Fibroblast of the conjunctiva (primary cell): Measurements from ENCODE around the gene YIPF5.
A peak's percentile ranks its signal among the peaks of the same experiment; 100 is the strongest.

ENCODE experiments used
- DNase-seq: peaks from one replicate; pipeline ENCODE4 v3.0.0-alpha.2; 2010; ENCODE audit warnings: low read depth

The YIPF5 gene

DNA sequence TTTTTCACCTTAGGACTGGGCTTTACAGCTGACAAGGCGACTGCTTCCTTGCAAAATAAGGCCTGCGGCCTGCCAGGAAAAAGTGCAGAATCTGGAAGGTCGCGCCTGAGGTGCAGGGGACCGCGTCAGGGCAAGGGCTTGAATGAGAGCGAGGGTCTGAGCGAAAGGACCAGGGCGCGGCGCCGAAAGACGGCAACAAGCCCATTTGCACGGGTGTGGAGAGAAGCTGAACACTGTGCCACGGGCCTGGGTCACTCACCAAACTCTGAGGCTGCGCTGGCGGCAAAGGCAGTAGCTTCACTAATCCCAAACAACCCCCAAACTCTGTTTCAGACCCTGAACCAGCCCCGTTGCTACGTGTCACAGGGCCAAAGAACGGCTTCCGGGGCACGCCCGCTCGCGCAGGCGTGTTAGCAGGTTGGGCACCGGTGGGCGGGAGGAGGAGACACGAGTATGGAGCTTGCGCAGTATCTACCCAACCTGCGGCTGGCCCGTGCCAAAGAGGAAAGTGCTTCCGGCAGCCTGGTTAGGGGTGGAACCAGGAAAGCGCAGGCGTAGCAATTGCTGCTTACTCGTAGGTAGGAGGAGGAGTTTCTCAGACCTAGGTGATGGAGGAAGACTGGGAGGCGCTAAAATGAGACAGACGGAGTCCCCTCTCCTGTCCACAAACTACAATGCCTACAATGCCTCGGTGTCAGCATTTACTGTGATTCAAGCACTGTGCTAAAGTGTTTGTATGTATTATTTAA is at the start of gene YIPF5, which contains the start of gene KCTD16:
YIPF5 (minus strand) TSS at position 384 of the 749 bp plus-strand sequence. CDS start 704 bp downstream, outside the sequence.
KCTD16 (plus strand) TSS at position 598 of the 749 bp plus-strand sequence.
- peak; percentile 94 for DNase-seq

DNA sequence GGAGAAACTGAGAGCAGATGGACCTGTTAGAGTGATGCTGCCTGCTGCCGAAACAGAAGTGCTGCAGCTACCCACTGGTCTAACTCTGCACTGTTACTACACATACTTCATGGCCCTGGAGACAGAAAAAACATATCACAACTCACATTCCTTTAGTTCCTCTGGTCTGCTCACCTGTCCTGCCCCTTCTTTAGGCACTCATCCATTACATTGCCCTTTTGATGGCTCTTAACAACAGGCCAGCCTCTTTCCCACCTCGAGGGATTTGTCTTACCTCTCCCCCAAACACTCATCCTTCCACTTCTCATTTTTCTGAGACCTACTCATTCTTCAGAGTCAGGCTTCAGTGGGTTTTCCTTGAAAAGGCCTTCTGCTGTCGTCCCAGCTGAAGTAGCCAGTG is 49.4 kb upstream of the YIPF5 start:
- no peak for DNase-seq

DNA sequence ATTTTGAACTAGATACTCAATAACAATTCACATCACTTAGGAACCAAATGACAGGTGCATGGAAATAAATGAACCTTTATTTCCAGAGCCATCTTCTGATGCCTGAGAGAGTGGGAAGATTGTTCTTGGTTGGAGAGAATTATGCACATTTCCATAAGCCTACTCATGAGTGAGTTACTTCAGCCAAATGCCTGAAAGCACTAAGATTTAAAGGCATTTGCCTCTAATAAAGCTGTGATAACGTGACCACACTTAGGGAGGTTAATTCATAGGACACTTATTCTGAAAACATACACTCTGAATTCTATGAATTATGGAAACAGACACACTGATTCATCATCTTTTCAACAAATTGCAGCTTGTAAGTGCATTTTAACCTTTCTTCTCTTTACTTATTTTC is 40.2 kb upstream of the YIPF5 start:
- DNase-seq = no peak

DNA sequence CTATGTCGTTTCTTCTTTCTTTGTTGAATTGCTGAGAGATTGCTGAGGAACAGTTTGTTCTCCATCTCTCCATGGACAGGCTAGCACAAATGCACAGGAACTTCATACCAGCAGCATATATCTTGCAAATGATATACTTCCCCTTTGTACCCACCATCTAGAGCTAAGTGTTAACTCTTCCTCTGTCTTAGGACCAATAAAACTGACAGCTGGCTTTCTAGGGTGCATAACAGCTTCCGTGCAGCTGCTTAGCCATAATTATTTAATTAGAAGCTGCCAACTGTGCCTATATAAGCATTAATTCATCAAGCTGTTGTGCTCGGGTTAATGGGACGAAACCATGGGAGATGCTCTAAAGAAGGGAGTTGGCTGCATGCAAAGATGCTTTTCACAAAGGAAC is 38.9 kb upstream of the YIPF5 start:
- DNase-seq = no peak

DNA sequence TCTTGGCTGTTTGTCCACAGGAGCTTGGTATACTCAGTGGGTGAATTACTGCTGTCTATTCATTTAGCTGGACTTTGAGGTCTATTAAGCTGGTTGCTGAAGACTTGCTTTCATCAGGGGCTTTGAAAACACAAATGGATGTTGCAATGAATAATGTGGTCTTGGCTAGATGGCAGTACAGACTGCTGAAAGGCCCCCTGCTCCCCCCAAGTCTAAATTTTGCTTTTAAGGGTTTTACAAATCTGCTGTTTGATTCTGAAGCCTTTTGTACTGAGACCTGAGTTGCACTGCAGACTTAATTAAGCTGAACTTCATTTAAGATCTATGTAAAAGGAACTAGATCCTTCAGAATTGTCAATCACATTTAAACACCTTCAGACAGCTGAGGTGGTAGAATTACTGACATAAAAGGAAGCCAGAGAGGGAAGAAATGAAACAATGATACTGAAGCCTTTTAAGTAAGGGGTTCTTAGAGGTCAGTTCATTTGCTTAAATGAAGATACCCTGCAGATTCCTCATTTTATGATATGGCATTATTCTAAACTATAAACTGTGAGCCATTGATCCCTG is 37.5 kb upstream of the YIPF5 start:
- no peak for DNase-seq

DNA sequence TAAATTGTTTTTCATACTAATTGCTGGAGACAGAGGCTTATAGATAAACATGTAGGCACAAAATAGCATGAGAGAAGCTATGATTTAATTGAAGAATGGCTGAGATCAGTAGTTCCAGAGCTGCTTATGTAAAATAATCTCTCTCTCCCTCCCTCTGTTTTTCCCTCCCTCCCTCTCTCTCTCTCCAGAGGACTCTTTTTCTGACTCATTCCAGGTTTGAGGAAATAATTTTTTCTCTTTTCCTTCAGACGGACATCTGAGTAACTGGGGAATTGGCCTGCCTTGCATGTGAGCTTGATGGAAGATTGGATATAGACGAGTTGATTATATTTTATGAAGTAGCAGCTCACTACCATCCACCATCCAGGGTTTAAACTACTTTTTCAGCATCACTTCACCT is 35.7 kb upstream of the YIPF5 start:
- no peak for DNase-seq

DNA sequence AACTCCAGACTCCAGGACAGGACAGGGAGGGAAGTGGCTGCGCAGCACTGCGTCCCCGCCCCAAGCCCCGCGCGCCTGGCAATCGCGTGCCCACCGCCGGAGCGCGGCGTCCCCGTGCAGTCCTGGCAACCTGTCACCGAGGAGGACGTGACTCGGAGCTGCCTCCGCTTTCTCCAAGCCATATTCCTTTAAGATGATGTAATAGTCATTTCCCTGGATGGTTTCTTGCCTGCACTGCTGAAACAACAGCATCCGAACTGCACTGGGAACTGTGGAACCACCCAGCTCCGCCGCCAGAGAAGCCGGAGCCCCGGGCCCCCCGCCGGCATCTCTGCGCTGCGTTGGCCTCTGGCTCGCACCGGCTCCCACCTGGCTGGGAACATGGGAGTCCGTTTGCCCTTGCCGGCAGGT is 34.7 kb upstream of the YIPF5 start:
- DNase-seq = no peak

DNA sequence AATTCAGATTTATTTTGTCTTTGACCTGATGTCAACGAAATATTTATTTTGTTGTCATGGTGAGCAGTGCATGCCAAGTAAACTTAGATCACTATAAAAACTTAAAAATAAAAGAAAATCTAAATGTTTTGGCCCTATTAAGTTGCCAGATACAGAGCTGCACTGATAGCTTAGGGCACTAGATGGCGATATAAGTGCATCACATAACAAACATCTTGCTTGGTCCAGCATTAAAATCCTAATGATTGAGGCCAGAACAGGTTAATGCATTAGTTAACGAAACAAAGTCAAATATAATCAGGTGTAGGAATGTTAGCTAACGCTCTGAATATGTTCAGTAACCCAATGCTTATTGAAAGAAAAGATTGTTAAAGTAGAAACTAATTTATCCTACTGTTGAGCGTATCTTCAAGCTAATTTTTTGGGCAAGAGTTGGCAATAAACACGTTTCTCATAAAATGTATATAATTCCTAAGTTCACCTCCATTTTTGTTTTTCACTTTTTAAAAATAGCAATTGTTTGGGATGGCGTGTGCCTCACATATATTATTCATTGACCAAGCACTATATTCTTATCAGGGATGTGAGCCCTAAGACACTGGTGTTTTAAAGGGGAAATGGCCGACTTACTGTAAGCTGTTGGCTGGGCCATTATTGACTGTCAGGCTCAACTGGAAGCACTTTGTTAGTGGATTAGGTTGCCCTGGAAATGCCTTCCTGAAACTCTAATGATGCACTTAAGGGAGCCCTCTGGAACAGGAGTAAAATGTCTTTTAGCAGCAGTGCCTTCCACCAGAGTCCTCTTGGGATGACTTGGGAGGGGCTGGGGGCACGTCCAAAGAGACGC is 33.5 kb upstream of the YIPF5 start:
- peak; percentile 78 for DNase-seq

DNA sequence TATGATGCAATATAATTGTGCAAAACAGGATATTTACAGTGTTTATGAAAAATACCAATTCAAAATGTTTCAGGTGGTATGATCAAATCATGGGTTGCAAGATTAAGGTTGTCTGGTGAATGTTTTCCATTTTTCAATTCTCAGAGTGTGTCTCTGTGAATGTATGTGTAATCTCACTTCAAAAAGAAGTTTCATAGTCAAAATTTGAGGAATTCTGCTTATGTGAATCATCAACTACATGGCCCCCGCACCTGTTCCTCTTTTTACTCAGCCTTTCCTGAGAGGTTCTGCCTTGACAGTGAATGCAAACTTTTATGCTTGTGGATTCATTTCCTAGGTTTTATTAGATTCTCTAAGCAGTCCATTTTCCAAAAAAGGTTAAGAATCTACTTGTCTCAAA is 32.3 kb upstream of the YIPF5 start:
- no peak for DNase-seq

DNA sequence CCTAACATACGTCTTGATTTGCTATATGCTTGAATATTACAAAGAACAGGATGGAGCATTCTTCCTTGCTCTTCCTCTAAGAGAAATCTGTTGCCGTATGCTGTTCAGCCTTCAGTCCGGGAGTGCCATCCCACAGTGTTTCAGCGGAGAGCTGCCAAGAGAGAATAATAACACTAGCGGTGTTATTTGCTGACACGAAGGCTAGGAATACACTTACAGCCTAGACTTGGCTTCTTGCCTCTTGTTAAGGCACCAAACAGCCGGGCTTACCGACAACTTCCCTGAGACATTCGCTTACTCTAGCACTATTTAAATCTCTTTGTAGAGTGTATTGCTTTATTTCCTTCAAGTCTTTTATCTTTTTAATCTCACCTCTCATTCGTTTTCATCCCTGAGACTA is 31.6 kb upstream of the YIPF5 start:
- DNase-seq = no peak

DNA sequence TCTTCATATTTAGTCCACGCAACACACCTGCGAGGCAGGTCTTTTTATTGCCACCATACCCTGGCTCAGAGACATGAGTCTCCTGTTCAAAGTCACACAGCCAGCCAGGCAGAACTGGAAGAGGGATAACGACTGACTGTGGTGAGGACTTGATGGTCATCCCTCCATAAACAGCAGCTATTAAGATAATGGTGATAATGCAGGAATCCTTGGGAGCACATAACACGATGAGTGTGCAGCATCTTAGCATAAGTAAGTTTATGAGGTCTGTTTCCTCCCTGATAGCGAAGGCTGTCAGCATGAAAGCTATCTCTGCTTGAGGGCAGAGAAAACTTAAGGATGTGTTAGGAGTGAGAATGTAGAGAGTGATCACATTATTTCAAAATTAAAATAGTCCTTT is 31.1 kb upstream of the YIPF5 start:
- DNase-seq = no peak

DNA sequence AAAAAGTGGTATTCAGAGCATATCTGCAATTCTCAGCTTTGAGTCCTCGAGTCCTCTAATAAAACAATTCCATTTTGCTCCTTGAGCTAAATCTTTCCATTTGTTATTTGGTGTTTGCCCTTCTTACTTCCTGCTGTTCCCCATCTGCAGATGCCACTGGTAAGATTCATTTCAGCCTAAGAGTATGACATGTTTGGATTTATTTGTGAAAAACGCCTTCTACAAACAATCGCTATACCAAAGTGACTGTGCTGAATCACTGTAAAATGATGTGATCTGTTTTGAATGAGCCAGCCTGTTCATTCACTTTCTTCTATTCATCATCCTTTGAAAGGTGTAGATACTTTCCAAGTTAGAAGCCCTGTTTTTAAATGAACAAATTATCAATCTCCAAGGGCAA is 27.9 kb upstream of the YIPF5 start:
- DNase-seq = no peak

DNA sequence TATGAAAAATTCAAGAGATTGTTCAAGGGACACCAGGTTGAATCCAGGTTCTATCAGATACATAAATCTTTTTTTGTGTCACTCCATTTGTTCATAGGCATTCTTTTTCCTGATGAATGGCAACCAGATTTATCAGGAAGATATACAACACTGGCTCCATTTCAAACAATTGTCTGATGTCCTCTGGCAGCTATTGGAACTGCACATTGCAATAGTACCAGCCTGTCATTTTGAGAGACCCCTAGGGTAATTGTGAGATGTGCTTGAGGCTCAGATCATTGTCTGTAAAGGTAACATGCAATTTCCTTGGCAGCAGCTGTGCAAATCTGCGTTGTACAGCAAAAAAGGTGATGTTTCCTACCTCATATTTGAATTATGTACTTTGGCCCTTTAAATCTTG is 26.2 kb upstream of the YIPF5 start:
- no peak for DNase-seq

DNA sequence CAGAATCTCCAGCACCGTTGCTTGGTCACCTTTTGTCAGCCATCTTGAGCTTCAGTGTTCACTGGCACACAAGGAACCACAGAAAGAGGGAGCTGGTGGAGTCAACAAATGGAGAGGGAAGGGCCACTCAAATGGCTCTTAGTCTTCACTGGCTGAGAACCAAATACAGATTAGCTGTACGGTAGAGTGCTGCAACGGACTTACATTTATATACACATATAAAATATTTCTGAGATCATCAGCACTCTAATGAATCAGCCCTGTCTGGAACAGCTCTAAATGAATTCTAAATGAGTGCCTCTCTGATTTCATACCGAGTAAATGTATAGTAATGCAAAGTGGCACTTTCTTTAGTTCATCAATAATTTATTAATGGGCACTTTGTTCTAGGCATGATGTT is 25.0 kb upstream of the YIPF5 start:
- no peak for DNase-seq

DNA sequence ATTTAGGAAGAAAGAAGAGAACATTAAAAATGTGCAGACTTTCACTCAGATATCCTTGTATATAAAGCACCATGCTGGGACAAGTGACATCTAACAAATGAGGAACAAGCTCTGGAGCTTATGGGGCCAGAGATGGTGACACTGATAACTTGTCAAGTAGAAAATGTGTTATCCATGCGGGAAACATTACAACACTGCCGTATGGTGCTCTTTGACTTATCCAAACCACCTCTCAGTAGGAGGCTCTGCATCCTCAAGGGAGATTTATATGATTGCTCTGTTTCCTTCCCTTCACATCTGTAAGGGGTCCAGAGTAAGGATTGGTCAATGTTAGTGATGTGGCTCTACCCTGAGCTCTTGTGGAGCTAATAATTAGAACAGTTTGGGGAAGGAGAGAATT is 23.7 kb upstream of the YIPF5 start:
- no peak for DNase-seq

DNA sequence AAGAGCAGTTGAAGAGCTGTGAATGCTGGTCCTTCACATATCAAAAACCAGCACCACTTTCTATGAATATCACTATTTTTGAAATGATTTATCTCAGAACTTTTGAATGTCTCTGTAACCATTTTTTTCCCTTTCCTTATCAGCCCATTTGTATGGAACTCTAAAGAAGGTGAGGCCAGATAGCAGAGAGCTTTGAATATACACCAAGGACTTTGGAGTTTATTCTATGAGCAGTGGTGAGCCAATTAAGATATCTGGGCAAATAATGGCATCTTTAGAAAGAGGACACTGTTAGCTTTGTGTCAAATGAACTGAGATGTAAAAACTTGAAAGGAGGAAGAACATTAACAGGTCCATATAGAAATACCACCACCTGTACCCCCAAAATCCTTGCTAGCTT is 22.2 kb upstream of the YIPF5 start:
- DNase-seq = no peak

DNA sequence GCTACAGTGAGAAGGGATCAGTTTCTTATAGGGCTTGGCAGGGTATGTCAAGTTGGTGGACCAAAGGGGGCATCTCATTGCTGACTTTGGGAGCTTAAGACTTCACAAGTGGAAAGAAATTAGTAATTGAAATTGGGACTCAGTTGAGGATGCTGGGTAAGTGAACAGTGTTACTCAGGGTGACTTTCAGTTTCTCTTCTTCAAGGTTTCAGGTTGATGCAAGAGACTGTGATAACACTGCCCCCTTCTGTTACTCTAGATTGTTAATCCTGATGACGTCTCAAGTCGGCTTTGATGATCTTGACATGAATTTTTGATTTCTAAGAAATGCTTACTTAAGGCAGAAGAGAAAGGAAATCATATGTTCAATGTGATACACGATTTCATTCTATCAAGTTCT is 21.5 kb upstream of the YIPF5 start:
- peak; percentile 77 for DNase-seq

DNA sequence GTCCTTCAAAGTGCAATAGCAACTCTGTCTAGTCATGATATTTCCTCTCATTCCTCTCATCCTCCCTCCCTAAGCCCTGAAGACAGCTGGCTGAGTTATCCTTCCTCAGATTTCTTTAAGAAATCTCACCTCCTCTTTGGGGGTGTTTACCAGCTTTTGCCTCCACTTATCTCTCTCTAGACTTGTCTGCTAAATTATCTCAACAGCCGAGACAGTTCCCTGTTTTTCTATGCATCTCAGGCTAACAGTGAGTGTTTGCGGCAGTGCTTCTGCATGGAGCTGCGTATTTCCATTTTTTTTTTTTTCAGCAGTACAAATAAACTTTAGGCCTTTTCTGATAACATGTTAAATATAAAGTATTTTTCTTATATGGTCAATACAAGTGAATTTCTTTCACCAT is 21.1 kb upstream of the YIPF5 start:
- DNase-seq = no peak

DNA sequence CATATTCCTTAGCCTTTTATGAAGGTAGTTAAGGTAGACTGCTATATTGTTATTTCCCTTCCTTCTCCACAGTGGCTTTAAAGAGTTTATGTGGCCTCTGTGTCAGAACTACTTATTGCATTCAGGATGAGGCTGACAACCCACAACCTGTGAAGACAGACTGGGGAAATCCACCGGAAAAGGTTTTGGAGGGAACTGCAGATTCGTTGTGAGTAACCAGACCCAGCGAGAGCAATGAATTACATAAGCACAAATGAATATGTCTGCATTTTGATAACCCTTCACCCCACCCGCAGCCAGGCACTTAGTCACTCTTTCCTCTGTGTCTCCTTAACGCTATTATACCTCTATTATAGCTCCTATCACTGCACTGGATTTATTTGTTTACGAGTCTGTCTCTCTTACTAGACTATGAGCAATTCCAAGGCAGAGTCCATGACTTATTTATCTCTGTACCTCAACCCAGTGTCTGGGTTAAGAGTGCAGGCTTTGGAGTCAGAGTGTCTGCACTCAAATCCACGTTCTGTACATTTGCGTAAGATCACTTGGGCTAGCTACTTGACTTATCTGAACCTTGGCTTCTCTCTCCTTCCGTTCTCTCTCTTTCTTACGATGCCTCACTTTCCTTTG is 19.5 kb upstream of the YIPF5 start:
- no peak for DNase-seq

DNA sequence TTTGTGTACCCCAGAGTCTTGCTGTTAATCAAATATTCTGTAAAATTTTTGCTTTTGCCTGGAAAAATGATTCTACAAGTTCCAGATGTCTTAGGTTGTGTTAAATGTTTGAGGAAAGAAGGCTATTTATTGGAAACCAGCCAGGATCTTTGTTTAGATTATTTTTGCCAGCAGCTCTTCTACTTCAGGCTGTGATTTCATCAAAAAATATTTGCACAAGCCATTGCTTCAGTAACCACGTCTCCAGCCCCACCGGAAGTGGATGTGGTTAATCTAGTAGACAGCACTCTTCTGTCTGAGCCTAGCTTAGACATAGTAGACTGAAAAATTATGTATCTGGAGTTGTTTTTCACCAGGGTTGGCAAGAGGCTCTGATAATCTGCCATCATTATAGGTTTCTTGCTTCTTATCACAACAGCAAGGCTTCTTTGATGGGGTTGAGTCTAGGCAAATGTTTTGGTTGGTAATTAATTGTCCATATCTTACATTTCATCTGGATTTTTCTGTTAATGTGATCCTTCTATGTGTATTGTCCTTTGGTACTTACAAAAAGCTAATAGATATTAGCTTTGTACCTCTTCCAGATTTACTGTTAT is 17.3 kb upstream of the YIPF5 start:
- peak; percentile 91 for DNase-seq

DNA sequence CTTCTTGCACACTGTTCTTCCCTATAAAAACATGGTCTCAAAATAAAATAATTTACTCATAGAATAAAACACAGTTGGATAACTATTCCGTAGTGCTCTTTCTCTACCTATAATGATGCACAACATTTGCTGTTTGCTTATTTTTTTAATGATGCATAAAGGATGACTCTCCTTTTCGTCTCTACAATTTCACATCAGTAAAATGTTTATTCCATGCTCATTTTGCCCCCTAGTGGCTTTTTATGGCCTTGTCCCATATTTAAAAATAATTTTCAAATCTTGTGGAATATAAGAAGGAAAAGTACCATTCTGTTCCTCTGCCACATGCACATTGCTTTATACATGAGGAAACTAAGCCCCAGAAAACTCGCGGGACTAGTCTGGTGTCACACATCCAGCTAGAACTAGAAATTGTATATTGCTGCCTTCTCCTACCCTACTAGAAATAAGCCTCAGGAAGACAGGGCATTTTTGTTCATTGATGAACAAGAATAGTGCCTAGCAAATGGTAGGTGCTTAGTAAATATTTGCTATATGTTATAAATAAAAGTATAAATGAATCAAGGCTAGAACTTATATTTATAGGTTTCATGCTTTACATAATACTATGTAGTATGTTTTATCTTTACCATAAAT is 12.9 kb upstream of the YIPF5 start:
- no peak for DNase-seq

DNA sequence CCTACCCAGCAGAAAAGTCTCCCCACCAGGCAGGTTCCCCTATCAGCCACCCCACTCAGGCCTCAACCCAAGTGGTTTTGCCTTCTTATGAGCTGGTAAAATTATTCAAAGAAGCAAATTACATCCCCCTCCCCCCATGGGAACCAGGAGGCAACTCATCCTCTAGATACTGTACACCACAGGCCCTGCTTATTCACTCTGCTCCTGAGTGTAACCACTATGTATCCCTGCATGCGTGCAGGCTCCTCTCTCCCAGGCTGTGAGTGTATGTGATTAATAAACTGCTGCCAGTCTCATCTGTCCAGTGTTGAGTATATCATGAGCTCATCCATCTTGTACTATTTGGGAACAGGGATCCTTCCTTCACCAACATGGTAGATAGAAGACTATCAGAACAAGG is 8.8 kb upstream of the YIPF5 start:
- DNase-seq = no peak
